ENCODE results near the gene CDX1. TPM values are rescaled to one million over a fixed set of nuclear protein-coding genes. Genes with fewer than 3 reads are reported as not detected.

Gene CDX1
- total RNA-seq, 2 donors from 2014 or later: 299 to 498 TPM

DNA sequence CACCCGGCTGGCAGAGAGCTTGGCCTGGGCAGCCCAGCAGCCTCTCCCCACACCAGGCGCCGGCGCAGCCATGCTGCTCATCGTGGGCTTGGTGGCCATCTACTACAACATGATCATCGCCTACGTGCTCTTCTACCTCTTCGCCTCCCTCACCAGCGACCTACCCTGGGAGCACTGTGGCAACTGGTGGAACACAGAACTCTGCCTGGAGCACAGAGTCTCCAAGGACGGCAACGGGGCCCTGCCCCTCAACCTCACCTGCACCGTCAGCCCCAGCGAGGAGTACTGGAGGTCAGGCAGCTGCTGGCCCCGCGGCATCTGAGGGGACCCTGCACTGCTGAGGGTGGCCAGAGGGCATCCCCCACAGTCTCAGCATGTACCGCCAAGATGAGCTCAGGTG, 30.4 kb downstream of the CDX1 start:
- no peak for DNase-seq
- no peaks in the 10 kb centered on the region for H3K36me3 ChIP-seq
- intact Hi-C loops (cut with DNase I): no loop called here
- H3K9ac ChIP-seq (ENCODE audit: low read depth in 2 of 2, low read length in 2 of 2): no peak overlapping the region
- H3K27ac ChIP-seq: no peak overlapping the region
- TF ChIP-seq, protein P1, sequence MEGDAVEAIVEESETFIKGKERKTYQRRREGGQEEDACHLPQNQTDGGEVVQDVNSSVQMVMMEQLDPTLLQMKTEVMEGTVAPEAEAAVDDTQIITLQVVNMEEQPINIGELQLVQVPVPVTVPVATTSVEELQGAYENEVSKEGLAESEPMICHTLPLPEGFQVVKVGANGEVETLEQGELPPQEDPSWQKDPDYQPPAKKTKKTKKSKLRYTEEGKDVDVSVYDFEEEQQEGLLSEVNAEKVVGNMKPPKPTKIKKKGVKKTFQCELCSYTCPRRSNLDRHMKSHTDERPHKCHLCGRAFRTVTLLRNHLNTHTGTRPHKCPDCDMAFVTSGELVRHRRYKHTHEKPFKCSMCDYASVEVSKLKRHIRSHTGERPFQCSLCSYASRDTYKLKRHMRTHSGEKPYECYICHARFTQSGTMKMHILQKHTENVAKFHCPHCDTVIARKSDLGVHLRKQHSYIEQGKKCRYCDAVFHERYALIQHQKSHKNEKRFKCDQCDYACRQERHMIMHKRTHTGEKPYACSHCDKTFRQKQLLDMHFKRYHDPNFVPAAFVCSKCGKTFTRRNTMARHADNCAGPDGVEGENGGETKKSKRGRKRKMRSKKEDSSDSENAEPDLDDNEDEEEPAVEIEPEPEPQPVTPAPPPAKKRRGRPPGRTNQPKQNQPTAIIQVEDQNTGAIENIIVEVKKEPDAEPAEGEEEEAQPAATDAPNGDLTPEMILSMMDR (IDR thresholded peaks at IDR 0.05): no peak
- no peak overlapping the region for H3K4me3 ChIP-seq
- H3K9me3 ChIP-seq: no peaks in the 10 kb centered on the region
- H3K27me3 ChIP-seq: no peaks in the 10 kb centered on the region
- no peaks in the 10 kb centered on the region for H3K4me1 ChIP-seq

- DNase-seq: no peak
- intact Hi-C loops (cut with DNase I): no loop called here
- Histone ChIP-seq H3K4me1 (no peaks in the 10 kb centered on the region), H3K36me3 (no peaks in the 10 kb centered on the region), H3K9ac (ENCODE audit: low read depth in 2 of 2, low read length in 2 of 2) (no peak overlapping the region), H3K4me3 (no peak overlapping the region), H3K27me3 (no peaks in the 10 kb centered on the region), H3K27ac (no peak overlapping the region), H3K9me3 (no peaks in the 10 kb centered on the region)
- TF ChIP-seq, protein P1 (IDR thresholded peaks at IDR 0.05): no peak
Measured at GRCh38 chr5:150197476-150197875, 30.9 kb downstream of the CDX1 start.

DNA sequence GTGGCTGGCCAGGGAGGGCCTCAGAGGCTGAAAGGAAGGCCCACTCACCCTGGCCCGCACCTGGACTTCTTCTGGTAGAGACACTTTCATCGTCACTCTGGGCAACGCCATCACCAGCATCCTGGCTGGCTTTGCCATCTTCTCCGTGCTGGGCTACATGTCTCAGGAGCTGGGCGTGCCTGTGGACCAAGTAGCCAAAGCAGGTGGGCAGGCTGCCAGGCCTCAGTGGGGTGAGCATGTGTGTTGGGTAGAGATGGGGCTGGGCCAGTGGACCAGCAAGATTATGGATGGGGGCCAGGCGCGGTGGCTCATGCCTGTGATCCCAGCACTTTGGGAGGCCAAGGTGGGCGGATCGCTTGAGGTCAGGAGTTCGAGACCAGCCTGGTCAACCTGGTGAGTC, 35.9 kb downstream of the CDX1 start:
- Histone ChIP-seq H3K27ac (no peak overlapping the region), H3K9me3 (no peaks in the 10 kb centered on the region), H3K9ac (ENCODE audit: low read depth in 2 of 2, low read length in 2 of 2) (no peak overlapping the region), H3K27me3 (no peaks in the 10 kb centered on the region), H3K36me3 (peaks cover 3% of the 10 kb centered on the region), H3K4me1 (no peaks in the 10 kb centered on the region), H3K4me3 (no peak overlapping the region)
- no peak for DNase-seq
- intact Hi-C loops (cut with DNase I): no loop called here
- TF ChIP-seq, protein P1 (IDR thresholded peaks at IDR 0.05): no peak

GRCh38 chr5:150203832-150204589, 37.4 kb downstream of the CDX1 start:
- intact Hi-C loops (cut with DNase I): no loop called here
- H3K4me1 ChIP-seq: peaks cover 4% of the 10 kb centered on the region
- no peak overlapping the region for H3K4me3 ChIP-seq
- no peak overlapping the region for H3K27ac ChIP-seq
- TF ChIP-seq, protein P1 (IDR thresholded peaks at IDR 0.05): no peak
- no peaks in the 10 kb centered on the region for H3K27me3 ChIP-seq
- H3K9me3 ChIP-seq: no peaks in the 10 kb centered on the region
- DNase-seq: no peak
- no peak overlapping the region for H3K9ac ChIP-seq (ENCODE audit: low read depth in 2 of 2, low read length in 2 of 2)
- H3K36me3 ChIP-seq: peaks cover 3% of the 10 kb centered on the region

DNA sequence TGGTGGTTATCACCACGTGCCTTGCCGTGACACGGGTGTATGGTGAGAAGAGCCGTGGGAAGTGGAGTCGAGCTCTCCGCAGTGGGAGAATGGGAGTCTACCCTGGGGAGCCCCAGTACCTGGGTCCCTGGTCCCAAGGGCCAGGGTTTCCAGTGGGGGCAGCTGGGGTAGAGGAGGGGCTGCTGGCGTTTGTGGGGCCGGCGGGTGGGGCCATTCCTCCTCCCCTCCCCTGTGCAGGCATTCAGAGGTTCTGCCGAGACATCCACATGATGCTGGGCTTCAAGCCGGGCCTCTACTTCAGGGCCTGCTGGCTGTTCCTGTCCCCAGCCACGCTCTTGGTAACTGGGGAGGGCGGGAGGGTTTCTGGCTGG, 38.0 kb downstream of the CDX1 start:
- TF ChIP-seq, protein P1 (IDR thresholded peaks at IDR 0.05): no peak
- Histone ChIP-seq H3K27me3 (no peaks in the 10 kb centered on the region), H3K27ac (no peak overlapping the region), H3K36me3 (peaks cover 3% of the 10 kb centered on the region), H3K9ac (ENCODE audit: low read depth in 2 of 2, low read length in 2 of 2) (no peak overlapping the region), H3K4me3 (no peak overlapping the region), H3K4me1 (peaks cover 10% of the 10 kb centered on the region), H3K9me3 (no peaks in the 10 kb centered on the region)
- intact Hi-C loops (cut with DNase I): no loop called here
- DNase-seq: no peak

All from colonic mucosa (tissue), 4 donors.